MM.1S (cell line): ENCODE measurements around the gene SH3RF1.

Source experiments
- DNase-seq: peaks from one replicate; pipeline ENCODE4 v3.0.0-alpha.2; 2015
- H2AFZ ChIP-seq: fragments of 300-600 bp; sonication (generic); 2 replicates; pipeline ENCODE4 v1.6.0; 2016; ENCODE audit warnings: antibody characterized with exemption, low read length
- H3F3A ChIP-seq: fragments of 300-600 bp; sonication (generic); 2 replicates; pipeline ENCODE4 v1.6.1; 2016; ENCODE audit warnings: mild to moderate bottlenecking, antibody characterized with exemption, low read length, moderate library complexity, mixed read lengths; ENCODE audit not compliant: insufficient read depth
- H3K27ac ChIP-seq: fragments of 300-600 bp; sonication (generic); 2 replicates; pipeline ENCODE4 v1.5.1; 2016; ENCODE audit warnings: mild to moderate bottlenecking, low read length
- H3K27me3 ChIP-seq: fragments of 300-600 bp; sonication (generic); replicated peaks from 2 replicates; pipeline ENCODE4 v1.6.0; 2016; ENCODE audit warnings: low read length; ENCODE audit not compliant: insufficient read depth
- H3K36me3 ChIP-seq: fragments of 300-600 bp; sonication (generic); replicated peaks from 2 replicates; pipeline ENCODE4 v1.6.1; 2016; ENCODE audit warnings: mild to moderate bottlenecking, low read length, mixed read lengths; ENCODE audit not compliant: insufficient read depth
- H3K4me1 ChIP-seq: fragments of 300-600 bp; sonication (generic); 2 replicates; pipeline ENCODE4 v1.6.1; 2016; ENCODE audit warnings: low read length, mixed read lengths
- H3K4me2 ChIP-seq: fragments of 300-600 bp; sonication (generic); 2 replicates; pipeline ENCODE4 v1.6.0; 2016; ENCODE audit warnings: low read depth, low read length
- H3K4me3 ChIP-seq: fragments of 300-600 bp; sonication (generic); 2 replicates; pipeline ENCODE4 v1.5.1; 2016; ENCODE audit warnings: low read length, mixed read lengths
- H3K79me2 ChIP-seq: fragments of 300-600 bp; sonication (generic); 2 replicates; pipeline ENCODE4 v1.6.1; 2016; ENCODE audit warnings: mixed run types, low read length, mixed read lengths
- H3K9ac ChIP-seq: fragments of 300-600 bp; sonication (generic); 2 replicates; pipeline ENCODE4 v1.6.1; 2016; ENCODE audit warnings: low read length, mixed read lengths
- H3K9me2 ChIP-seq: fragments of 300-600 bp; sonication (generic); replicated peaks from 2 replicates; pipeline ENCODE4 v1.6.1; 2016; ENCODE audit warnings: mild to moderate bottlenecking, low read length, mixed read lengths; ENCODE audit not compliant: insufficient read depth
- H3K9me3 ChIP-seq: fragments of 300-600 bp; sonication (generic); replicated peaks from 2 replicates; pipeline ENCODE4 v1.6.1; 2016; ENCODE audit warnings: mild to moderate bottlenecking, low read length, mixed read lengths; ENCODE audit not compliant: insufficient read depth
- H4K20me1 ChIP-seq: fragments of 300-600 bp; sonication (generic); 2 replicates; pipeline ENCODE4 v1.6.1; 2016; ENCODE audit warnings: mild to moderate bottlenecking, low read length, moderate library complexity, mixed read lengths; ENCODE audit not compliant: insufficient read depth
- CTCF ChIP-seq: fragments of 300-600 bp; sonication (generic); IDR thresholded peaks from 2 replicates; pipeline ENCODE4 v1.5.1; 2016; ENCODE audit warnings: antibody characterized with exemption, low read length, mixed read lengths
- EZH2 ChIP-seq: fragments of 300-600 bp; sonication (generic); optimal IDR thresholded peaks from 2 replicates; pipeline ENCODE3; 2017; ENCODE audit warnings: low read depth, mild to moderate bottlenecking, antibody characterized with exemption, low read length, mixed read lengths
- EZH2phosphoT487 ChIP-seq: fragments of 300-600 bp; sonication (generic); IDR thresholded peaks from 2 replicates; pipeline ENCODE4 v1.6.1; 2018; ENCODE audit warnings: antibody characterized with exemption, low read length

SH3RF1 gene

GRCh38 chr4:169050881-169051760 is 219.6 kb downstream of the SH3RF1 start:
- Histone ChIP-seq H3K4me1 (no peaks in the 10 kb centered on the region), H3K9me3 (no peaks in the 10 kb centered on the region), H3K79me2 (no peaks in the 10 kb centered on the region), H3K36me3 (no peaks in the 10 kb centered on the region), H3K4me2 (no peak overlapping the region), H3K9me2 (no peaks in the 10 kb centered on the region), H4K20me1 (no peaks in the 10 kb centered on the region), H3K4me3 (no peak overlapping the region), H3K27me3 (no peaks in the 10 kb centered on the region), H3F3A (no peaks in the 10 kb centered on the region), H3K27ac (no peak overlapping the region), H2AFZ (no peak overlapping the region), H3K9ac (no peak overlapping the region)
- no peak for DNase-seq
- no peak for TF ChIP-seq CTCF
- no peak for TF ChIP-seq EZH2
- no peak for TF ChIP-seq EZH2phosphoT487

GRCh38 chr4:169050284-169050683 is 220.5 kb downstream of the SH3RF1 start:
- H3K4me2 ChIP-seq = no peak overlapping the region
- H2AFZ ChIP-seq = no peak overlapping the region
- no peak overlapping the region for H3K27ac ChIP-seq
- no peaks in the 10 kb centered on the region for H4K20me1 ChIP-seq
- no peaks in the 10 kb centered on the region for H3K9me2 ChIP-seq
- no peaks in the 10 kb centered on the region for H3K36me3 ChIP-seq
- H3F3A ChIP-seq = no peaks in the 10 kb centered on the region
- H3K4me3 ChIP-seq = no peak overlapping the region
- no peaks in the 10 kb centered on the region for H3K4me1 ChIP-seq
- H3K27me3 ChIP-seq = no peaks in the 10 kb centered on the region
- no peaks in the 10 kb centered on the region for H3K79me2 ChIP-seq
- no peaks in the 10 kb centered on the region for H3K9me3 ChIP-seq
- TF ChIP-seq EZH2 (no peak), CTCF (no peak), EZH2phosphoT487 (no peak)
- no peak for DNase-seq
- H3K9ac ChIP-seq = no peak overlapping the region

- H3K27me3 ChIP-seq = no peaks in the 10 kb centered on the region
- H3K27ac ChIP-seq = no peak overlapping the region
- DNase-seq = no peak
- no peak overlapping the region for H3K4me3 ChIP-seq
- no peak for TF ChIP-seq EZH2
- no peaks in the 10 kb centered on the region for H3K9me2 ChIP-seq
- H3K36me3 ChIP-seq = no peaks in the 10 kb centered on the region
- no peaks in the 10 kb centered on the region for H3K4me1 ChIP-seq
- H3F3A ChIP-seq = no peaks in the 10 kb centered on the region
- no peaks in the 10 kb centered on the region for H4K20me1 ChIP-seq
- no peak overlapping the region for H3K9ac ChIP-seq
- no peaks in the 10 kb centered on the region for H3K79me2 ChIP-seq
- no peaks in the 10 kb centered on the region for H3K9me3 ChIP-seq
- H3K4me2 ChIP-seq = no peak overlapping the region
- no peak overlapping the region for H2AFZ ChIP-seq
Observed at GRCh38 chr4:169048868-169049414, 221.8 kb downstream of the SH3RF1 start.

GRCh38 chr4:169047956-169048355 is 222.8 kb downstream of the SH3RF1 start:
- no peak for DNase-seq
- TF ChIP-seq CTCF (no peak), EZH2 (no peak), EZH2phosphoT487 (no peak)
- Histone ChIP-seq H3K9me2 (no peaks in the 10 kb centered on the region), H3K79me2 (no peaks in the 10 kb centered on the region), H3K27ac (no peak overlapping the region), H3K27me3 (no peaks in the 10 kb centered on the region), H3K36me3 (no peaks in the 10 kb centered on the region), H3K4me2 (no peak overlapping the region), H2AFZ (no peak overlapping the region), H4K20me1 (no peaks in the 10 kb centered on the region), H3K9me3 (no peaks in the 10 kb centered on the region), H3K9ac (no peak overlapping the region), H3F3A (no peaks in the 10 kb centered on the region), H3K4me3 (no peak overlapping the region), H3K4me1 (no peaks in the 10 kb centered on the region)
